Tibial nerve (tissue), 4 donors: ENCODE data around the gene CSNK1G3. TPM values are rescaled to one million over a fixed set of nuclear protein-coding genes. Genes with fewer than 3 reads are reported as not detected.

Experiments used
- DNase-seq, 2 donors: peaks; one replicate each; pipeline ENCODE4 v3.0.0-alpha.2; 2019; ENCODE audit warnings: low spot score in 2 of 2
- H3K27ac ChIP-seq, 4 donors: fragments of 200-600 bp; sonication (generic) in 3 of 4; one replicate each; pipeline ENCODE4 v1.5.1; 2017 to 2019; ENCODE audit warnings: mild to moderate bottlenecking in 1 of 4
- H3K27me3 ChIP-seq, 2 donors: fragments of 200-600 bp; sonication (generic) in 1 of 2; one replicate each; pipeline versions ENCODE4 v1.5.1 to v1.6.0; 2017 to 2019
- H3K36me3 ChIP-seq, 3 donors: fragments of 200-600 bp; sonication (generic); one replicate each; pipeline ENCODE4 v1.5.1; 2018 to 2019
- H3K4me1 ChIP-seq, 4 donors: fragments of 200-600 bp; sonication (generic) in 3 of 4; one replicate each; pipeline ENCODE4 v1.5.1; 2017 to 2019
- H3K4me3 ChIP-seq, 4 donors: fragments of 200-600 bp; sonication (generic) in 3 of 4; one replicate each; pipeline ENCODE4 v1.5.1; 2017 to 2019; ENCODE audit warnings: mild to moderate bottlenecking in 1 of 4, moderate library complexity in 1 of 4
- H3K9me3 ChIP-seq, 4 donors: fragments of 200-600 bp; sonication (generic) in 3 of 4; one replicate each; pipeline ENCODE4 v1.5.1; 2017 to 2019
- CTCF ChIP-seq, 5 experiments: fragments of 200-600 bp in 3 of 5; fragments of 450-650 bp in 2 of 5; sonication (generic) in 3 of 5; IDR thresholded peaks; one replicate each; pipeline ENCODE4 v1.5.1; 2016 to 2019; ENCODE audit warnings: antibody characterized with exemption in 5 of 5, mild to moderate bottlenecking in 3 of 5, moderate library complexity in 2 of 5
- EP300 ChIP-seq, 2 donors: sonication (generic); formaldehyde crosslinking; IDR thresholded peaks; one replicate each; pipeline ENCODE4 v1.6.1; 2017; ENCODE audit warnings: antibody characterized with exemption in 2 of 2, mild to moderate bottlenecking in 1 of 2
- POLR2A ChIP-seq, 2 donors: fragments of 450-650 bp; IDR thresholded peaks; one replicate each; pipeline ENCODE4 v1.6.1; 2017; ENCODE audit warnings: antibody characterized with exemption in 2 of 2, mild to moderate bottlenecking in 2 of 2, moderate library complexity in 2 of 2
- WGBS, 2 donors: methylation state at CpG; one replicate each; pipeline ENCODE4 v1.1.5; 2018; 5-methylcytosine and 5-hydroxymethylcytosine counted together
- total RNA-seq, 4 donors: library from RNA; depleted of rRNA; stranded (reverse); fragments of >200 nt; gene quantifications; one replicate each; pipeline ENCODE4 v1.1.0, GENCODE V29; 2016

Gene CSNK1G3
- total RNA-seq, 4 donors from 2014 or later: 34.5 to 48.1 (median 39.5) TPM

DNA sequence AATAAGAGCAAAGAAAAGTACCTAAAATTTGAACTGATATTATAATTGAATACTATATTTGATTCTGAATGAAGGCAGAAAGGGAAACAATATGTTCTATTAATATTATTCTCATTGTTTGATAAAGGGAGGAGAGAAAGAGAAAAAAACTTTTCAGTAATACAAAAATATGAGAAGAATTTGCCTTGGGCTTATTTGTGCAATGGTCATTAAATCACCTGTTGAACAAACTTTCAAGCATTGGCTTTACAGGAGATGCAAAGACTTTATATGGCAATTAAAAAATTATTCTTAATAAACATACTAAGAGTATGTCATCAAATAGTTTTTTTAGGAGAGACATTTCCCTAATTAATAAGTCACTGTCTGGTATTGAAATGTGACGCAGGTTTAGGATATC is 85.0 kb downstream of the CSNK1G3 start:
- Histone ChIP-seq H3K36me3 (peaks cover 0 to 29% (median 0%) of the 10 kb centered on the region in 3 donors), H3K4me3 (no peak overlapping the region), H3K4me1 (peaks cover 0 to 6% (median 0%) of the 10 kb centered on the region in 4 donors), H3K9me3 (no peaks in the 10 kb centered on the region), H3K27me3 (no peaks in the 10 kb centered on the region), H3K27ac (no peak overlapping the region)
- TF ChIP-seq EP300 (IDR thresholded peaks at IDR 0.05) (no peak), POLR2A (IDR thresholded peaks at IDR 0.05) (no peak), CTCF (IDR thresholded peaks at IDR 0.05) (no peak)
- DNase-seq: no peak
- WGBS, 2 donors: 93 to 100% methylated on average over 1 of the region's 1 CpG

DNA sequence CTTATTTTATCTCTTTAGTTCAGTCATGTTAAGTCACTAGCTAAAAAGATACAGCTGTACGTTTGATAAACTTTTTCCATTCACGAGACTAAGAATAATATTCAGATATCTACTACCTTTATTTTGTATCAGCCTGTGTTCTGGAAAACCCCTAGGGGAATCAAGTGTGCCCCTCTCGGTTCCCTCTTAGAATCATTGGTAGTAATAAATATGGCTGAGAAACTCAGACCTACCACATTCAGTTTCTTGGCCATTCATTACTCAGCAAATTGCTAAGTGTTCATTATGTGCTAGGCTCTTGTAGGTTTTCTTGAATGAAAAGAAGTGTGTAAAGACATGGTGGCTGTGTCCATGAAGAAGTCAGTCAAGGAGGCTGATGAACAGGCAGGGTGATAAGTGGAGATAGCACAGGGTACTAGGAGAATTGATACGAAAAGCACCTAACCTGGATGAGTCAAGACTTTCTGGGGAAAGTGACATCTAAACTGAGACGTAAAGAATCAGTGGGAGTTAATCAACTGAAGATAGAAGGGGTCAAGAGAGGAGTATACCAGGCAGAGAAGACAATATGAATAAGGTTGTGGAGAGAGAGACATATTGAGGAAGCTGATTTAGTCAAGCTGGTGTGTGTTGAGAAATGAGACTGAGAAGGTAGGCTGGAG is 86.2 kb downstream of the CSNK1G3 start:
- H3K36me3 ChIP-seq: peaks cover 0 to 20% (median 0%) of the 10 kb centered on the region in 3 donors
- no peak overlapping the region for H3K27ac ChIP-seq
- H3K4me1 ChIP-seq: peaks cover 0 to 6% (median 0%) of the 10 kb centered on the region in 4 donors
- no peaks in the 10 kb centered on the region for H3K27me3 ChIP-seq
- no peak for TF ChIP-seq POLR2A (IDR thresholded peaks at IDR 0.05)
- TF ChIP-seq EP300 (IDR thresholded peaks at IDR 0.05): no peak
- no peak for TF ChIP-seq CTCF (IDR thresholded peaks at IDR 0.05)
- no peak for DNase-seq
- H3K4me3 ChIP-seq: no peak overlapping the region
- H3K9me3 ChIP-seq: no peaks in the 10 kb centered on the region
- WGBS, 2 donors: 86 to 92% methylated on average over 5 of the region's 5 CpGs

- peaks cover 0 to 18% (median 0%) of the 10 kb centered on the region in 3 donors for H3K36me3 ChIP-seq
- peaks cover 0 to 6% (median 0%) of the 10 kb centered on the region in 4 donors for H3K4me1 ChIP-seq
- TF ChIP-seq EP300 (IDR thresholded peaks at IDR 0.05) (no peak), CTCF (IDR thresholded peaks at IDR 0.05) (no peak), POLR2A (IDR thresholded peaks at IDR 0.05) (no peak)
- no peak overlapping the region for H3K4me3 ChIP-seq
- H3K27me3 ChIP-seq: no peaks in the 10 kb centered on the region
- no peaks in the 10 kb centered on the region for H3K9me3 ChIP-seq
- 52 to 58% methylated on average over 2 of the region's 2 CpGs for WGBS, 2 donors
- no peak overlapping the region for H3K27ac ChIP-seq
- no peak for DNase-seq
These were observed 87.2 kb downstream of the CSNK1G3 start for GRCh38 chr5:123599171-123599570.

DNA sequence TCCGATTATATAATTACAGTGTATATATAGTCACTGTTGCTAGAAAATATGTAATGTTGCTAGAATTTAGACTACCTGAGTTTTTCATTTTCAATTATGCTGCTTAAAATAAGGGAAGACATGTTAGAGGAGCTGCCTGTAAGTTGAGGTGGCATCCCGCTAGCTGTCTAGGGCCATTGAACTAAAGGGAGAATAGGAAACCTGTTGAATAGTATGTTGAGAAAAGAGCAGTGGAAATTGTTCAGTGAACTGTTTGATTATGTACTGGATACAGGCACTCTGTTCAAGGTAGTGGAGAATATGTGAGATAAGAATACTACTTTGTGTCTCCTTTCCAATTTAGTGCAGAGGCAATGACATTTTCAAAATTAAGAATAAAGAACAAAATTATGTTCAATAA is 89.6 kb downstream of the CSNK1G3 start:
- 96 to 100% methylated on average over 2 of the region's 2 CpGs for WGBS, 2 donors
- TF ChIP-seq EP300 (IDR thresholded peaks at IDR 0.05) (no peak), CTCF (IDR thresholded peaks at IDR 0.05) (no peak)
- DNase-seq: no peak
- Histone ChIP-seq H3K4me3 (no peak overlapping the region), H3K27me3 (no peaks in the 10 kb centered on the region), H3K27ac (no peak overlapping the region), H3K36me3 (peaks cover 0 to 9% (median 0%) of the 10 kb centered on the region in 3 donors), H3K4me1 (peaks cover 0 to 6% (median 0%) of the 10 kb centered on the region in 4 donors), H3K9me3 (no peaks in the 10 kb centered on the region)

DNA sequence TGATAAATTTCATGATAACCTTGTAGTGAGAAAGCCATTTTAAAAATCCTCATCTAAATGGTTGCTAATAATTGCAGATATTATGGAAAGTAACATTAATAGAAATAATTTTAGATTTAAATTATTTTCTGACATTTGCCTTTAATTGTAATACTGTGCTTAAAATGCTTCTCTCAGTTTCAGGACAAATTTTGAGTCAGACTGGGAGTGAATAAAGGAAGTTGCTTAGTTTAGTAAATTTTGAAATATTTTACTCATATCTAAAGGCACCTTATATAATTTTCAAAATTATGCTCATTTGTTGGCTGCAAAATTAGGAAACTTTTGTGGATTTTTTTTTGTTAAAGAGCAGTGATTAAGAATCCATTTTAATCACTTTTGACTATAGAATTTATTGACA is 93.8 kb downstream of the CSNK1G3 start:
- H3K36me3 ChIP-seq: peaks cover 0 to 13% (median 6%) of the 10 kb centered on the region in 3 donors
- peaks cover 0 to 6% (median 1%) of the 10 kb centered on the region in 4 donors for H3K4me1 ChIP-seq
- no peaks in the 10 kb centered on the region for H3K9me3 ChIP-seq
- H3K27ac ChIP-seq: no peak overlapping the region
- H3K27me3 ChIP-seq: no peaks in the 10 kb centered on the region
- TF ChIP-seq POLR2A (IDR thresholded peaks at IDR 0.05) (no peak), CTCF (IDR thresholded peaks at IDR 0.05) (no peak), EP300 (IDR thresholded peaks at IDR 0.05) (no peak)
- H3K4me3 ChIP-seq: no peak overlapping the region
- DNase-seq: no peak
